Hematopoietic multipotent progenitor cell treated with erythropoietin and hydrocortisone succinate and interleukin-3 and kit ligand, for 6 days (in vitro differentiated cells): Measurements from ENCODE around the gene FOXF1.

Source experiments
- DNase-seq: peaks from one replicate; pipeline ENCODE4 v3.0.0-alpha.2; 2015

The FOXF1 gene

GRCh38 chr16:86517652-86518258 lies 7.4 kb downstream of the FOXF1 start:
- DNase-seq = peak; percentile 66

GRCh38 chr16:86519007-86519648 lies 8.8 kb downstream of the FOXF1 start:
- DNase-seq = no peak

- DNase-seq = peak; percentile 74
These were observed 9.5 kb downstream of the FOXF1 start for GRCh38 chr16:86519649-86520316.

GRCh38 chr16:86520317-86521210 lies 10.2 kb downstream of the FOXF1 start:
- DNase-seq = no peak

GRCh38 chr16:86521236-86522197 lies 11.2 kb downstream of the FOXF1 start:
- no peak for DNase-seq

GRCh38 chr16:86522634-86523033 lies 12.3 kb downstream of the FOXF1 start:
- no peak for DNase-seq

GRCh38 chr16:86523166-86523740 lies 12.9 kb downstream of the FOXF1 start:
- no peak for DNase-seq

- DNase-seq = no peak
These were observed 13.7 kb downstream of the FOXF1 start for GRCh38 chr16:86524029-86524428.

- no peak for DNase-seq
These were observed 15.4 kb downstream of the FOXF1 start for GRCh38 chr16:86525696-86526095.

- DNase-seq = no peak
These were observed 17.0 kb downstream of the FOXF1 start for GRCh38 chr16:86527366-86527765.

GRCh38 chr16:86528061-86528929 lies 18.0 kb downstream of the FOXF1 start:
- DNase-seq = no peak

GRCh38 chr16:86529160-86529559 lies 18.8 kb downstream of the FOXF1 start:
- DNase-seq = no peak

- DNase-seq = no peak
These were observed 20.2 kb downstream of the FOXF1 start for GRCh38 chr16:86530251-86531190.

- no peak for DNase-seq
These were observed 20.8 kb downstream of the FOXF1 start for GRCh38 chr16:86531191-86531545.

GRCh38 chr16:86531641-86532525 lies 21.6 kb downstream of the FOXF1 start:
- no peak for DNase-seq

GRCh38 chr16:86532526-86532815 lies 22.1 kb downstream of the FOXF1 start:
- no peak for DNase-seq

- no peak for DNase-seq
These were observed 22.7 kb downstream of the FOXF1 start for GRCh38 chr16:86533076-86533475.

GRCh38 chr16:86533767-86534351 lies 23.5 kb downstream of the FOXF1 start:
- no peak for DNase-seq
